C4-2B (cell line): Measurements from ENCODE around the gene DOCK6.

Experiments used
- ZFX ChIP-seq: fragments of 450-650 bp; IDR thresholded peaks from 2 replicates; pipeline ENCODE4 v1.6.1; 2017
- TF ChIP-seq, protein P1 (sequence below): fragments of 450-650 bp; conservative IDR thresholded peaks from 2 replicates; pipeline ENCODE4 v1.5.1; 2017; ENCODE audit warnings: mild to moderate bottlenecking

DNA sequence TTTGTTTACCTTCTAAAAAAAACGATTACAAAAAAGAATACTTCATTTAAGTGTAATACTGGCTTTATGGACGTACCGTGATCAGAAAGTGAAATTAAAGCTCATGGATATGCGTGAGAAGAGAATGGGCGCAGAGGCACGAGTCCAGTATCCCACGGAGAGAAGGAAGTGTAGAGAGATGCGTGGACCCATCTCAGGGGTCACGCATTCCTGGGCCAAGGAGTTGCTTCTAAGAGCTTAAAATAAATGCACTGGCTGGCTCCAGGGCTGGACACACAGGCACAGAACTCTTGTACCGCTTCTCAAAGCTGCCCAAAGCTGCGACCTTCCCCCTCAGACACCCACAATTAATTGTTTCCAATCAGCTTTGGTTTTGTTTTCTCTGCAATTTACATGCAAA, 98.0 kb downstream of the DOCK6 start:
- TF ChIP-seq, protein P1, sequence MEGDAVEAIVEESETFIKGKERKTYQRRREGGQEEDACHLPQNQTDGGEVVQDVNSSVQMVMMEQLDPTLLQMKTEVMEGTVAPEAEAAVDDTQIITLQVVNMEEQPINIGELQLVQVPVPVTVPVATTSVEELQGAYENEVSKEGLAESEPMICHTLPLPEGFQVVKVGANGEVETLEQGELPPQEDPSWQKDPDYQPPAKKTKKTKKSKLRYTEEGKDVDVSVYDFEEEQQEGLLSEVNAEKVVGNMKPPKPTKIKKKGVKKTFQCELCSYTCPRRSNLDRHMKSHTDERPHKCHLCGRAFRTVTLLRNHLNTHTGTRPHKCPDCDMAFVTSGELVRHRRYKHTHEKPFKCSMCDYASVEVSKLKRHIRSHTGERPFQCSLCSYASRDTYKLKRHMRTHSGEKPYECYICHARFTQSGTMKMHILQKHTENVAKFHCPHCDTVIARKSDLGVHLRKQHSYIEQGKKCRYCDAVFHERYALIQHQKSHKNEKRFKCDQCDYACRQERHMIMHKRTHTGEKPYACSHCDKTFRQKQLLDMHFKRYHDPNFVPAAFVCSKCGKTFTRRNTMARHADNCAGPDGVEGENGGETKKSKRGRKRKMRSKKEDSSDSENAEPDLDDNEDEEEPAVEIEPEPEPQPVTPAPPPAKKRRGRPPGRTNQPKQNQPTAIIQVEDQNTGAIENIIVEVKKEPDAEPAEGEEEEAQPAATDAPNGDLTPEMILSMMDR: no peak
- TF ChIP-seq ZFX: no peak
